GM19395 (cell line): ENCODE measurements around the gene PRKCA.
"Not testable (repeated sequence)": the region's sequence is repeated elsewhere in the genome, so short reads cannot be mapped to it uniquely, and the experiment has no call there.

Source experiments
- ATAC-seq: cut with Tn5 transposase; IDR thresholded peaks from one replicate; pipeline ENCODE4 v1.9.1; 2021; ENCODE audit warnings: mild to moderate bottlenecking, moderate library complexity; ENCODE audit not compliant: unreplicated experiment

Gene PRKCA

GRCh38 chr17:66349521-66350254 lies 47.3 kb downstream of the PRKCA start:
- no peak for ATAC-seq

GRCh38 chr17:66350576-66350975 lies 48.2 kb downstream of the PRKCA start:
- not testable (repeated sequence) for ATAC-seq

- no peak for ATAC-seq
Observed at GRCh38 chr17:66351033-66351432, 48.6 kb downstream of the PRKCA start.

- no peak for ATAC-seq
Observed at GRCh38 chr17:66351701-66352100, 49.3 kb downstream of the PRKCA start.

GRCh38 chr17:66353937-66354401 lies 51.6 kb downstream of the PRKCA start:
- ATAC-seq: no peak

- no peak for ATAC-seq
Observed at GRCh38 chr17:66354472-66354871, 52.1 kb downstream of the PRKCA start.

- no peak for ATAC-seq
Observed at GRCh38 chr17:66354981-66355380, 52.6 kb downstream of the PRKCA start.

GRCh38 chr17:66355510-66355909 lies 53.1 kb downstream of the PRKCA start:
- ATAC-seq: no peak

- ATAC-seq: no peak
Observed at GRCh38 chr17:66357037-66357436, 54.6 kb downstream of the PRKCA start.

GRCh38 chr17:66359351-66359750 lies 56.9 kb downstream of the PRKCA start:
- ATAC-seq: no peak

- ATAC-seq: not testable (repeated sequence)
Observed at GRCh38 chr17:66360961-66361565, 58.6 kb downstream of the PRKCA start.

- no peak for ATAC-seq
Observed at GRCh38 chr17:66364508-66364907, 62.1 kb downstream of the PRKCA start.

- no peak for ATAC-seq
Observed at GRCh38 chr17:66364990-66365490, 62.6 kb downstream of the PRKCA start.

GRCh38 chr17:66365903-66366302 lies 63.5 kb downstream of the PRKCA start:
- ATAC-seq: no peak

- ATAC-seq: no peak
Observed at GRCh38 chr17:66367107-66367506, 64.7 kb downstream of the PRKCA start.

GRCh38 chr17:66369830-66370229 lies 67.4 kb downstream of the PRKCA start:
- ATAC-seq: no peak

- no peak for ATAC-seq
Observed at GRCh38 chr17:66371561-66371960, 69.1 kb downstream of the PRKCA start.

GRCh38 chr17:66372182-66372581 lies 69.8 kb downstream of the PRKCA start:
- no peak for ATAC-seq

GRCh38 chr17:66373079-66373478 lies 70.7 kb downstream of the PRKCA start:
- ATAC-seq: no peak

- no peak for ATAC-seq
Observed at GRCh38 chr17:66373944-66374817, 71.8 kb downstream of the PRKCA start.

- no peak for ATAC-seq
Observed at GRCh38 chr17:66375121-66375520, 72.7 kb downstream of the PRKCA start.
